PFSK-1 (cell line): ENCODE results near the gene NPAS2.

Experiments
- POLR2AphosphoS5 ChIP-seq: IDR thresholded peaks from 2 replicates; pipeline ENCODE4 v1.6.1; 2012; ENCODE audit warnings: low read depth, mild to moderate bottlenecking, control low read depth, low read length, moderate library complexity
- REST ChIP-seq, 2 experiments: IDR thresholded peaks; 2 replicates each; pipeline versions ENCODE4 v1.6.1 to v1.8.0; 2011 to 2012; ENCODE audit warnings: low read depth in 2 of 2, low read length in 2 of 2, control low read depth in 1 of 2, inconsistent platforms in 1 of 2, mild to moderate bottlenecking in 1 of 2, moderate library complexity in 1 of 2; ENCODE audit not compliant: insufficient read depth in 1 of 2

GRCh38 chr2:100959225-100959880, 139.4 kb downstream of the NPAS2 start:
- TF ChIP-seq POLR2AphosphoS5 (no peak), REST (IDR thresholded peaks at IDR 0.05; ENCODE audit: insufficient read depth in 1 of 2, low read depth in 2 of 2, low read length in 2 of 2) (no peak)
